Measurements from ENCODE around the gene CALR3. TPM values are rescaled to one million over a fixed set of nuclear protein-coding genes. Genes with fewer than 3 reads are reported as not detected.

CALR3 gene
- total RNA-seq, 1 donor from 2014 or later = not detected

- no peaks in the 10 kb centered on the region for H3K27me3 ChIP-seq
- no peaks in the 10 kb centered on the region for H3K9me3 ChIP-seq
- no peak for TF ChIP-seq CTCF (IDR thresholded peaks at IDR 0.05)
- no peak for TF ChIP-seq POLR2A (IDR thresholded peaks at IDR 0.05)
- no peak for TF ChIP-seq POLR2AphosphoS5 (IDR thresholded peaks at IDR 0.05; ENCODE audit: insufficient read depth in 1 of 2, low read depth in 1 of 2)
- no peak overlapping the region for H3K4me3 ChIP-seq
- DNase-seq (ENCODE audit: extremely low spot score in 2 of 2) = no peak
- H3K4me1 ChIP-seq = no peaks in the 10 kb centered on the region
- no peak overlapping the region for H3K27ac ChIP-seq
- peaks cover 0 to 83% of the 10 kb centered on the region in 2 donors for H3K36me3 ChIP-seq
- intact Hi-C loops (cut with DNase I) = no loop called here
Observed at GRCh38 chr19:16520074-16520973, 24.4 kb upstream of the CALR3 start.

GRCh38 chr19:16519230-16519687 is 23.3 kb upstream of the CALR3 start:
- H3K4me1 ChIP-seq = no peaks in the 10 kb centered on the region
- intact Hi-C loops (cut with DNase I) = no loop called here
- no peak overlapping the region for H3K27ac ChIP-seq
- no peaks in the 10 kb centered on the region for H3K9me3 ChIP-seq
- no peak for DNase-seq (ENCODE audit: extremely low spot score in 2 of 2)
- TF ChIP-seq CTCF (IDR thresholded peaks at IDR 0.05) (no peak), POLR2A (IDR thresholded peaks at IDR 0.05) (no peak), POLR2AphosphoS5 (IDR thresholded peaks at IDR 0.05; ENCODE audit: insufficient read depth in 1 of 2, low read depth in 1 of 2) (no peak)
- no peaks in the 10 kb centered on the region for H3K27me3 ChIP-seq
- H3K36me3 ChIP-seq = peaks cover 0 to 74% of the 10 kb centered on the region in 2 donors
- H3K4me3 ChIP-seq = no peak overlapping the region

GRCh38 chr19:16518483-16519229 is 22.7 kb upstream of the CALR3 start:
- intact Hi-C loops (cut with DNase I) = no loop called here
- H3K27ac ChIP-seq = no peak overlapping the region
- TF ChIP-seq POLR2A (IDR thresholded peaks at IDR 0.05) = no peak
- no peak for TF ChIP-seq POLR2AphosphoS5 (IDR thresholded peaks at IDR 0.05; ENCODE audit: insufficient read depth in 1 of 2, low read depth in 1 of 2)
- no peak for TF ChIP-seq CTCF (IDR thresholded peaks at IDR 0.05)

GRCh38 chr19:16518061-16518460 is 22.1 kb upstream of the CALR3 start:
- no peaks in the 10 kb centered on the region for H3K9me3 ChIP-seq
- no peak overlapping the region for H3K27ac ChIP-seq
- intact Hi-C loops (cut with DNase I) = no loop called here
- no peak for DNase-seq (ENCODE audit: extremely low spot score in 2 of 2)
- H3K4me1 ChIP-seq = no peaks in the 10 kb centered on the region
- H3K36me3 ChIP-seq = peaks cover 0 to 69% of the 10 kb centered on the region in 2 donors
- no peak overlapping the region for H3K4me3 ChIP-seq
- no peaks in the 10 kb centered on the region for H3K27me3 ChIP-seq
- TF ChIP-seq POLR2AphosphoS5 (IDR thresholded peaks at IDR 0.05; ENCODE audit: insufficient read depth in 1 of 2, low read depth in 1 of 2) = no peak
- no peak for TF ChIP-seq CTCF (IDR thresholded peaks at IDR 0.05)
- TF ChIP-seq POLR2A (IDR thresholded peaks at IDR 0.05) = no peak

More at GRCh38 chr19:16518483-16519229, 22.7 kb upstream of the CALR3 start:
- Histone ChIP-seq H3K9me3 (no peaks in the 10 kb centered on the region), H3K36me3 (peaks cover 0 to 69% of the 10 kb centered on the region in 2 donors), H3K4me3 (no peak overlapping the region), H3K27me3 (no peaks in the 10 kb centered on the region), H3K4me1 (no peaks in the 10 kb centered on the region)
- DNase-seq (ENCODE audit: extremely low spot score in 2 of 2) = no peak
